ENCODE results near the gene TCF4. TPM values are rescaled to one million over a fixed set of nuclear protein-coding genes. Genes with fewer than 3 reads are reported as not detected.

The TCF4 gene
- total and polyA plus RNA-seq, 4 donors = 14.3 to 356 (median 73.0) TPM

- Histone ChIP-seq H3K9me3 (ENCODE audit: control insufficient read depth in 4 of 4, insufficient read depth in 3 of 4, low read length in 3 of 4) (no peaks in the 10 kb centered on the region), H3K9ac (ENCODE audit: insufficient read depth in 1 of 2, low read length in 2 of 2) (no peak overlapping the region), H3K36me3 (ENCODE audit: control insufficient read depth in 4 of 4, insufficient read depth in 4 of 4, low read length in 4 of 4) (no peaks in the 10 kb centered on the region), H3K4me1 (ENCODE audit: control insufficient read depth in 5 of 5, insufficient read depth in 5 of 5, low read length in 5 of 5) (peaks cover 4 to 36% (median 17%) of the 10 kb centered on the region in 5 donors), H3K27ac (ENCODE audit: low read depth in 1 of 2, low read length in 1 of 2) (peak overlapping the region in 1 of 2 donors; percentile 9), H3K27me3 (ENCODE audit: control insufficient read depth in 3 of 3, insufficient read depth in 3 of 3, low read length in 2 of 3) (peaks cover 0 to 5% (median 0%) of the 10 kb centered on the region in 3 donors), H3K4me3 (no peak overlapping the region)
- ATAC-seq (ENCODE audit: insufficient read depth, low FRiP score) (no peak), DNase-seq (no peak)
- 96% methylated on average over 5 of the region's 5 CpGs for WGBS, 2 donors
- TF ChIP-seq CTCF (IDR thresholded peaks at IDR 0.05; ENCODE audit: control extremely low read depth, extremely low read depth) = no peak
Observed at GRCh38 chr18:55407774-55408535, 180.0 kb downstream of the TCF4 start.

- Histone ChIP-seq H3K9me3 (ENCODE audit: control insufficient read depth in 4 of 4, insufficient read depth in 3 of 4, low read length in 3 of 4) (no peaks in the 10 kb centered on the region), H3K4me1 (ENCODE audit: control insufficient read depth in 5 of 5, insufficient read depth in 5 of 5, low read length in 5 of 5) (peaks cover 4 to 44% (median 21%) of the 10 kb centered on the region in 5 donors), H3K4me3 (no peak overlapping the region), H3K27me3 (ENCODE audit: control insufficient read depth in 3 of 3, insufficient read depth in 3 of 3, low read length in 2 of 3) (peaks cover 0 to 5% (median 0%) of the 10 kb centered on the region in 3 donors), H3K9ac (ENCODE audit: insufficient read depth in 1 of 2, low read length in 2 of 2) (peak overlapping the region in 1 of 2 donors; percentile 8), H3K27ac (ENCODE audit: low read depth in 1 of 2, low read length in 1 of 2) (no peak overlapping the region), H3K36me3 (ENCODE audit: control insufficient read depth in 4 of 4, insufficient read depth in 4 of 4, low read length in 4 of 4) (no peaks in the 10 kb centered on the region)
- no peak for TF ChIP-seq CTCF (IDR thresholded peaks at IDR 0.05; ENCODE audit: control extremely low read depth, extremely low read depth)
- ATAC-seq (ENCODE audit: insufficient read depth, low FRiP score) (no peak), DNase-seq (no peak)
- 78 to 90% methylated on average over 10 of the region's 10 CpGs for WGBS, 2 donors
Observed at GRCh38 chr18:55407191-55407590, 180.8 kb downstream of the TCF4 start.

- no peaks in the 10 kb centered on the region for H3K36me3 ChIP-seq (ENCODE audit: control insufficient read depth in 4 of 4, insufficient read depth in 4 of 4, low read length in 4 of 4)
- no peaks in the 10 kb centered on the region for H3K9me3 ChIP-seq (ENCODE audit: control insufficient read depth in 4 of 4, insufficient read depth in 3 of 4, low read length in 3 of 4)
- no peak overlapping the region for H3K4me3 ChIP-seq
- ATAC-seq (ENCODE audit: insufficient read depth, low FRiP score) (no peak), DNase-seq (peak; percentile 35 to 68 (median 52))
- H3K27ac ChIP-seq (ENCODE audit: low read depth in 1 of 2, low read length in 1 of 2) = no peak overlapping the region
- peaks cover 4 to 51% (median 28%) of the 10 kb centered on the region in 5 donors for H3K4me1 ChIP-seq (ENCODE audit: control insufficient read depth in 5 of 5, insufficient read depth in 5 of 5, low read length in 5 of 5)
- TF ChIP-seq CTCF (IDR thresholded peaks at IDR 0.05; ENCODE audit: control extremely low read depth, extremely low read depth) = no peak
- 57 to 74% methylated on average over 15 of the region's 15 CpGs for WGBS, 2 donors
- peaks cover 0 to 5% (median 0%) of the 10 kb centered on the region in 3 donors for H3K27me3 ChIP-seq (ENCODE audit: control insufficient read depth in 3 of 3, insufficient read depth in 3 of 3, low read length in 2 of 3)
- peak overlapping the region in 1 of 2 donors; percentile 8 for H3K9ac ChIP-seq (ENCODE audit: insufficient read depth in 1 of 2, low read length in 2 of 2)
Observed at GRCh38 chr18:55406451-55406991, 181.5 kb downstream of the TCF4 start.

Data from lung (tissue), 12 donors.